ENCODE data around the gene ENPP1. TPM values are rescaled to one million over a fixed set of nuclear protein-coding genes. Genes with fewer than 3 reads are reported as not detected.

The ENPP1 gene
- total RNA-seq, 3 donors from 2014 or later, result 0.32 to 0.52 (median 0.51) TPM

DNA sequence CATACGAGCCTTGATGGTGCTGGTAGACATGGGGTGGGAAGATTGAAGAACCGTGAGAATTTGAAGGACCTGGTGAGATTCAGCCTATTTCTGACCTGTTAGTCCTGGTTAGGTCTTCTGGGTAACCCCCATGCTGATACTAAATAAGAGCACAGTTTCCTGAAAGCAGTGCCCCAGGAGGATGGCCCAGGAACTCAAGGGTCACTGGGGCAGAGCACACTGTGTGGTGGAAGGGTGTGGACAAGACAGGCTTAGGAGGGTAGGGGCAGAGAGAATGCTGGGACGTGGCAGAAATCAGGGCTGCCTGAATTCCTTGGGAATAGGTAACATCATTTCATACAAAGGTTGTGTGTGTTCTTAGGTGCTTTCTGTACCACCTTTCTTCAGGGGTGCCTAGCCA, 31.9 kb upstream of the ENPP1 start:
- H3K36me3 Mint-ChIP-seq (ENCODE audit: insufficient read depth), result no peaks in the 10 kb centered on the region
- no peak overlapping the region for H3K4me3 Mint-ChIP-seq

DNA sequence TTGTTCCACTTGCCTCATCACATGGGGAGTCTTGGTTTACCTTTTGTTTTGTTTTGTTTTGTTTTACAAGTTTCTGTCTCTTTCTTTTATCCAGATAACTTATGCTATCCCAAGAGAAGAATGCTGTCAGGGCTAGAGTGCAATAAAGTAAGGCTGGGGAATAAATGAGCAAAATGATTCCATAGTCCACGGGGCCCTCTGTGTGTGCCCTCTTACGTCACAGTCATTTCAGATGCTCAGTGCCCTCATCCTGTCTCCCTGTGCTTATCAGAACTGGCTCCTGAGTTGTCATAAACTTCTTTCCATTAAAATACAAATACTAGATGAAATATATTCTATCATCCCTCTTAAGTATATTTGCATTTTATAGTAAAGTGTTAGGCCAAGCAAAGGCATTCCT, 30.8 kb upstream of the ENPP1 start:
- Mint-ChIP-seq H3K36me3 (ENCODE audit: insufficient read depth) (no peaks in the 10 kb centered on the region), H3K27me3 (ENCODE audit: low read depth) (peaks cover 10% of the 10 kb centered on the region), H3K9me3 (no peaks in the 10 kb centered on the region), H3K4me1 (ENCODE audit: low read depth) (no peaks in the 10 kb centered on the region), H3K4me3 (no peak overlapping the region)
- ATAC-seq (no peak), DNase-seq (no peak)

More for the DNA sequence above, 31.9 kb upstream of the ENPP1 start:
- peaks cover 7% of the 10 kb centered on the region for H3K27me3 Mint-ChIP-seq (ENCODE audit: low read depth)
- no peak for ATAC-seq
- H3K9me3 Mint-ChIP-seq, result no peaks in the 10 kb centered on the region
- H3K4me1 Mint-ChIP-seq (ENCODE audit: low read depth), result no peaks in the 10 kb centered on the region
- DNase-seq, result no peak

DNA sequence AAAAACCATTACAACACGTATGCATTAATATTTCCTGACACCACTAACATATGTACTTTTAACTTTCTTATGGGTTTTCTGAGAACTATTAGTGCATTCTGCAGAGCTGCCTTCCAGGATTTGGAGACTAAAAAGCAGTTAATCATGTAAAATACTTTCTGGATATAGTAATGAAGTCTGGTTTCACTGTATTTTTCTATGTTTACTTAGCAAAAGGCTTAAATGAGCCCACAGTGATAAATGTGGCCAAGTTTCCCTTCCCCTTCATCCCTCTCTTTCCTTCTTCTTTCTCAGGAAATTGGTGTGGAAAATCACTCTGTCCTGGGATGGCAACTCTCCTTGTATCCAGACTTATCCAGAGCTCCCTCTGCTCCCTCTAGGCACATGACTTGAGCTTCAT, 29.7 kb upstream of the ENPP1 start:
- no peak overlapping the region for H3K4me3 Mint-ChIP-seq
- ATAC-seq (no peak), DNase-seq (no peak)
- peaks cover 12% of the 10 kb centered on the region for H3K27me3 Mint-ChIP-seq (ENCODE audit: low read depth)
- no peaks in the 10 kb centered on the region for H3K9me3 Mint-ChIP-seq
- no peaks in the 10 kb centered on the region for H3K36me3 Mint-ChIP-seq (ENCODE audit: insufficient read depth)
- no peaks in the 10 kb centered on the region for H3K4me1 Mint-ChIP-seq (ENCODE audit: low read depth)

DNA sequence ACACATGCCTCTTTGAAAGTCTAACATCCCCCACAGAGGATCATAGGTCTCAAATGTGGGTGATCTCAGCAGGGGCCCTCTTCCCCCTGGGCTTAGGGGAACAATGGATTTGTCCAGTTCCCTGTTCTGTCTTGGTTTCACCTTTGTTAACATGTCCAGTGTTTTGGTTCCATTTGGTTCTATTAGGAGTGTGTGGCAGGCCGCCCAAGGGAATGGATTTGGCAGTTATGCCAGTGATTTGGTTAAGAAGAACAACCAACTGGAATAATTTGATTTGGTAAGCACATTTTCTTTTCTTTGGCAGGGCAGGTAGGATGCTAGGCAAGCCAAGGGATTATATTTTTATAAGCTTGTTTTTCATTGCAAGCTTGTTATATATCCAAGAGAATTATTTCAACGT, 28.5 kb upstream of the ENPP1 start:
- Mint-ChIP-seq H3K9me3 (no peaks in the 10 kb centered on the region), H3K4me3 (no peak overlapping the region), H3K4me1 (ENCODE audit: low read depth) (no peaks in the 10 kb centered on the region), H3K27me3 (ENCODE audit: low read depth) (peaks cover 12% of the 10 kb centered on the region), H3K36me3 (ENCODE audit: insufficient read depth) (no peaks in the 10 kb centered on the region)
- DNase-seq (no peak), ATAC-seq (no peak)

DNA sequence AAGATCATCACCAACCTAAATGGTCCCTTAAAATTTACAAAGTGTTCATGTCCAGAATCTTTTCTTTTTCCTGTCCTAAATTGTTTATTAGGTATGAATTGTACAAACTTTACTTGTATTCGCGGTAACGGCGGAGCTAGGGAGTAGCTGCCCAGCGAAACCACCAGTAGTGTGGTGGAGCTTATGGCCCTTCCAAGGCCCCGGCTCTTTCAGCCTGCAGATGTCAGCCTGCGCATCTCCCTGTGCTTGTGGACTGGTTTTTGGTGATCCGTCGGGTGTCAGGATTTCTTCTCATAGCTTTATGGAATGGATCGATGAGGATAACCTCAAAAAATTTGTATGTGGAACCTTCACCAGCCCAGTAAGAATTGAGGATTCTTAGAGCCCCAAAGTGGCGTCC, 27.2 kb upstream of the ENPP1 start:
- H3K9me3 Mint-ChIP-seq, result no peaks in the 10 kb centered on the region
- no peak for ATAC-seq
- H3K36me3 Mint-ChIP-seq (ENCODE audit: insufficient read depth), result no peaks in the 10 kb centered on the region
- peaks cover 10% of the 10 kb centered on the region for H3K27me3 Mint-ChIP-seq (ENCODE audit: low read depth)
- no peak for DNase-seq
- H3K4me3 Mint-ChIP-seq, result no peak overlapping the region
- H3K4me1 Mint-ChIP-seq (ENCODE audit: low read depth), result no peaks in the 10 kb centered on the region

DNA sequence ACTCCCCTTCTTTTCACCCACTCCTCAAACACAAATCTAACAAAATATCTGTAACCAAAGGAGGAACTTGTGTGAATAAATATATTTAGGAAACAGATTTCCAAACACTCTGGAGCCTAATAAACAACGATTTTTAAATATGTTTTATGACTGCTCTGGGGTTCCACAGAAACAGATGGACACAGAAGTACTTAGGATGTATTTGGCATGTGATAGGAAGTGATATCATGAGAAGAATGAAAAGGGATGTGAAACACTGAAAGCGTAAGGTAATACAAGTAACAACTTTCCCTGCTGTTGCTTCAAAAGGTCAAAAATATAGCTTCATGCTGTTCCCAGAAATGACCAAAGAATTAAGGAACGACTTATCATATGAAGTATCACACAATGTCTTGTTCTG, 26.1 kb upstream of the ENPP1 start:
- Mint-ChIP-seq H3K27me3 (ENCODE audit: low read depth) (peaks cover 10% of the 10 kb centered on the region), H3K9me3 (no peaks in the 10 kb centered on the region), H3K4me1 (ENCODE audit: low read depth) (no peaks in the 10 kb centered on the region), H3K4me3 (no peak overlapping the region), H3K36me3 (ENCODE audit: insufficient read depth) (no peaks in the 10 kb centered on the region)
- ATAC-seq (no peak), DNase-seq (no peak)

DNA sequence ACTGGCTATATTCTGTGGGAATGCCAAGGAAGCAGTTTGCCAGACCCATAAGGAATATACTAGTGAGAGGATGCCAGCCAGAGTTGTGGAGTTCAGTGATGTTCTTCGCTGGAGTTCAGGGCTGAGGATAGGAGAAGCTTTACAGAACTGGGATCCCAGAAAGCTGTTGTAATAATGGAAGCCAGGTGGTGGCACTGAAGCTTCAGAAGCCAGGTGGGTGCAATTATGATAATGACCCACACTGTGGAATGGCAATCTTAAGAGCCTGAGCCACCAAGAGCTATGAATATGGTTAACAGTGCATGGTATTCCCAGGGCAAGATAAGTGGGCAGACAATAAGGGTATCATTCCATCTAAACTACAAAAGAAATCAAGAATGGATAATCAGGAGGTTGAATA, 25.1 kb upstream of the ENPP1 start:
- Mint-ChIP-seq H3K9me3 (no peaks in the 10 kb centered on the region), H3K4me3 (no peak overlapping the region), H3K27me3 (ENCODE audit: low read depth) (peaks cover 10% of the 10 kb centered on the region), H3K4me1 (ENCODE audit: low read depth) (no peaks in the 10 kb centered on the region), H3K36me3 (ENCODE audit: insufficient read depth) (no peaks in the 10 kb centered on the region)
- ATAC-seq (no peak), DNase-seq (no peak)

DNA sequence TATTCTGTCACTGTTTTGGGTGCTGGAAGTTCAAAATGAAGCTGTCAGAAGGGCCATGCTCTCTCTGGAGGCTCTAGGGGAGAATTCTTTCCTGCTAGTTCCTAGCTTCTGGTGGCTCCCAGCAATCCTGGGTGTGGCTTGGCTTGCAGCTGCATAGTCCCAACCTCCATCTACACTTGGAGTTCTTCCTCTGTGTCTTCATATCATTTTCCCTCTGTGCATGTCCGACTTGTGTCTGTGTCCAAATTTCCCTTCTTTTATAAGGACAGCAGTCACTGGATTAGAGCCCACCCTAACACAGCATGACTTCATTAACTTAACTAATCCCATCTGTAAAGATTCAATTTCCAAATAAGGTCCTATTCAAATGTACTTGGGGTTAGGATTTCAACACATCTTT, 23.3 kb upstream of the ENPP1 start:
- no peaks in the 10 kb centered on the region for H3K36me3 Mint-ChIP-seq (ENCODE audit: insufficient read depth)
- H3K9me3 Mint-ChIP-seq, result no peaks in the 10 kb centered on the region
- H3K4me1 Mint-ChIP-seq (ENCODE audit: low read depth), result peaks cover 5% of the 10 kb centered on the region
- no peak overlapping the region for H3K4me3 Mint-ChIP-seq
- H3K27me3 Mint-ChIP-seq (ENCODE audit: low read depth), result peaks cover 10% of the 10 kb centered on the region
- ATAC-seq, result no peak
- no peak for DNase-seq

DNA sequence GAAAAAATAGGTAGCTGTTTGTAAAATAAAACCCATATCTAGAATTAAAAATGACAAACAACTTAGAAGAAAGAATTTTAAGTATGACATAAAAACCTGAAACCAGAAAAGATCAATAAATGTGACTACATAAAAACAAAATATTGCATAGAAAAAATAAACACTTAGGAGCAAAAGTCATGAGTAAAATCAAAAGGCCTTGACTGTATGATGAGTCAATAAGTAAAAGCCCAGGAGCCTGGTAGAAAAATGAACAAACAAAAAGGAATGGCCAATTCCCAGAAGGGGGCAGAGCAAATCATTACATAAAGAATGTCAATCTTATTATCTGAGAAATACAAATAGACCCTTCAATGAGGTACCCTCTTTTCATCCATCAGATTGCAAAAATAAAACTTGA, 20.7 kb upstream of the ENPP1 start:
- ATAC-seq (no peak), DNase-seq (no peak)
- H3K36me3 Mint-ChIP-seq (ENCODE audit: insufficient read depth), result no peaks in the 10 kb centered on the region
- no peaks in the 10 kb centered on the region for H3K9me3 Mint-ChIP-seq
- peaks cover 5% of the 10 kb centered on the region for H3K4me1 Mint-ChIP-seq (ENCODE audit: low read depth)
- peaks cover 8% of the 10 kb centered on the region for H3K27me3 Mint-ChIP-seq (ENCODE audit: low read depth)
- H3K4me3 Mint-ChIP-seq, result no peak overlapping the region

DNA sequence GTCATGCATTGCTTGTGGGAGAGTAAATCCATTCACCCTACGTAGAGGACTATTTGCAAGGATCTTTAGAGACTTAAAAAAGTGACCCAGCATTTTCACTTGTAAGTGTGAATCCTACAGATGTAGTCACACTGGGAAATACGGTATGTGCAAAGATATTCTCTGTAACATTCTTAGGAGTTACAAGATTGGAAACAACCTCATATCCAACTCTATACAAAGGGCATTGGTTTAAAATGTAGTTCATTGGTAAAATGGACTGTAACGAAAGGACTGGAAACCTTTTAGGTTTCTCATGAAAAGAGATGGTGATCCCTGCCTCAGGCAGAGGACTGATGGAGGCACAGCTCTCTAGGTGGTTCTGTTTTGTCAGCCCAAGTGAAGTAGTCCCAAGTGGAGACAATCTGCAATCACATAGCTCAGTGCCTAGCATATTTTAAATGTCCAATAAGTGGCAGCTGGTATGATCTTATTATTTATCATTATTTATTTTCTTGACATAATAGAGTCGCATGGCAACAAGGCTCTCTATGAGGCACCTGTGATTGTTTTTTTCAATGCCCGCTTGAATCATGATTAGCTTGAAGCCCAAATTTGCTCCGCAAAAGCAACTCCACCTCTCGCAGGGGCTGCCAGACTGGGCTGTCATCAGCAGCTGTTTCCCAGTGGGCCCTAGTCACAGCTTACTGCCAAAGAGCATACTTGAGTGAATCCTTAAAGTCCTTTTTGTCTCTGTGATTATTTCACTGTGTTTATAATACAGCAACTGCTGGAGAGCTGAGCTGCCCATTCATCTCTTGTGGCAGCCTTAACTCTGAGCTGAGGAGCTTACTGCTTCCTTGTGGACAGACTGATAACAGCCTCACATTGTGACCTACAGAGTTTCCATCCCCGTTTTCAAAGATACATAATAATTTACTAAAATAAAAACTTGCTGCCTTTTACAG, 19.8 kb upstream of the ENPP1 start:
- DNase-seq (no peak), ATAC-seq (no peak)
- Mint-ChIP-seq H3K4me3 (no peak overlapping the region), H3K27me3 (ENCODE audit: low read depth) (peaks cover 8% of the 10 kb centered on the region), H3K36me3 (ENCODE audit: insufficient read depth) (no peaks in the 10 kb centered on the region), H3K4me1 (ENCODE audit: low read depth) (peaks cover 5% of the 10 kb centered on the region), H3K9me3 (no peaks in the 10 kb centered on the region)

DNA sequence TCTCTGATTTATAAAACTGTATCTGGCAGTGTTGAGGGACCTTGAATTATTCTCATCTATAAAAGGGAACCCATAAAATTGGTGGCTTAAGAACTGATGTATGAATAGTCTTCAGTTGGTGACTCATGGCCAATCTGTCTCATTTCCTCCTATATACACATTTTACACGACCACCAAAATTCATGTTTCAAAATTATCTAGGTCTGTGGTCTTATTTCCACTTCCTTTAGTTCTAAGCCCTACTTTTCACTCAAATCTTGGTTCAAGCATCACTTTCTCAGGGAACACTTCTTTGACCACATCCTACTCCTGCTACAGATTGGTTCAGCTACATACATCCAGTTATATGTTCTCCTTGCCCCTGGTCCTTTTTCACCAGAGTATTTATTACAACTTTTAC, 18.6 kb upstream of the ENPP1 start:
- ATAC-seq (peak in 1 of 2 donors; percentile 62), DNase-seq (no peak)
- peaks cover 8% of the 10 kb centered on the region for H3K27me3 Mint-ChIP-seq (ENCODE audit: low read depth)
- H3K9me3 Mint-ChIP-seq, result no peaks in the 10 kb centered on the region
- peaks cover 5% of the 10 kb centered on the region for H3K4me1 Mint-ChIP-seq (ENCODE audit: low read depth)
- no peaks in the 10 kb centered on the region for H3K36me3 Mint-ChIP-seq (ENCODE audit: insufficient read depth)
- no peak overlapping the region for H3K4me3 Mint-ChIP-seq

DNA sequence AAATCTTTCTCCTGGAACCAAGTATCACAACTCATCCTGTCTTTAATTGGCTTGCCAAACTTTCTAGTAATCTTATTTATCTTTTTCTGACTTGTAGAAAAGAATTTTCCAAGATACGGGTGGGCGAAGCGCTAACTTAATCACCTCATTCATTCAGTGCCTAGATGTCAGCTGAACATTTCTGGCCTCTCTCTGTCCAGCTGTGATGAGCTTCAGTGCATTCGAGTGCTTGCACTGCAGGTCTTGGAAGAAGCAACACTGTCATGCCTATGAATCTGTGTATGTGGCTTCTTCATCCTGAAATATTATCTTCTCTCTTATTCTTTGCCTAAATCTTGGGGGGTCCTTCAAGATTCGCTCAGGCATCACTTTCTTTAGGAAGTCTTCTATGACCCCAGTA, 16.3 kb upstream of the ENPP1 start:
- no peak for DNase-seq
- no peak overlapping the region for H3K4me3 Mint-ChIP-seq
- peaks cover 10% of the 10 kb centered on the region for H3K27me3 Mint-ChIP-seq (ENCODE audit: low read depth)
- H3K9me3 Mint-ChIP-seq, result no peaks in the 10 kb centered on the region
- peaks cover 5% of the 10 kb centered on the region for H3K4me1 Mint-ChIP-seq (ENCODE audit: low read depth)
- no peaks in the 10 kb centered on the region for H3K36me3 Mint-ChIP-seq (ENCODE audit: insufficient read depth)
- ATAC-seq, result no peak

DNA sequence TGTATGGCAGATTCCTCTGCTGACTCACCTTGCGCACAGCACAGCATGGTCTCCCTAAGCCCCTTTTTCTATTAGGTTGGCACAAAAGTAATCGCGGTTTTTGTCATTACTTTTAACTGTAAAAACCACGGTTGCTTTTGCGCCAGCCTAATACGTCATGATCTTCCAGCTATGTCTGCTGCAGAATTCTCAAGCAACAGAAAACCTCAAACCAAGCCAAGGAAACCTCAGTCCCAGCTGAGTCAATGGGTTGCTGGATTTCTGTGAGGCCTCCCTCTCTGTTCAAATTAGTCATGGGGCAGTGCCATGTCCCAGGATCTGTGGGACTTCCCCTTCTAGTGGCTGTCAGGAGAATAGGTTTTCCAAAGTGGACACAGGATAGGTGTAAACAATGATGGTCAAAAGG, 15.7 kb upstream of the ENPP1 start:
- H3K9me3 Mint-ChIP-seq, result no peaks in the 10 kb centered on the region
- no peaks in the 10 kb centered on the region for H3K36me3 Mint-ChIP-seq (ENCODE audit: insufficient read depth)
- no peak overlapping the region for H3K4me3 Mint-ChIP-seq
- peaks cover 5% of the 10 kb centered on the region for H3K4me1 Mint-ChIP-seq (ENCODE audit: low read depth)
- DNase-seq, result no peak
- peak in 1 of 2 donors; percentile 41 for ATAC-seq
- H3K27me3 Mint-ChIP-seq (ENCODE audit: low read depth), result peaks cover 16% of the 10 kb centered on the region

DNA sequence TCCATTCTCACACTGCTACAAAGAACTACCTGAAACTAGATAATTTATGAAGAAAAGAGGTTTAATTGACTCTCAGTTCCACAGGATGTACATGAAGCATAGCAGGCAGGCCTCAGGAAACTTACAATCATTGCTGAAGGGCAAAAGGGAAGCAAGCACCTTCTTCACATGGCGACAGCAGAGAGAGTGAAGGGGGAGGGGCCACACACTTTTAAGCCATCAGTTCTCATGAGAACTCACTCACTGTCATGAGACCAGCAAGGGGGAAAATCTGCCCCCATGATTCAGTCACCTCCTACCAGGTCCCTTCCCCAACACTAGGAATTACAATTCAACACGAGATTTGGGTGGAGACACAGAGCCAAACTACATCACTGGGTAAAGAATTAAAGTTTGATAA, 12.5 kb upstream of the ENPP1 start:
- ATAC-seq (no peak), DNase-seq (no peak)
- Mint-ChIP-seq H3K36me3 (ENCODE audit: insufficient read depth) (no peaks in the 10 kb centered on the region), H3K27me3 (ENCODE audit: low read depth) (peaks cover 26% of the 10 kb centered on the region), H3K9me3 (peaks cover 8% of the 10 kb centered on the region), H3K4me3 (no peak overlapping the region), H3K4me1 (ENCODE audit: low read depth) (no peaks in the 10 kb centered on the region)

DNA sequence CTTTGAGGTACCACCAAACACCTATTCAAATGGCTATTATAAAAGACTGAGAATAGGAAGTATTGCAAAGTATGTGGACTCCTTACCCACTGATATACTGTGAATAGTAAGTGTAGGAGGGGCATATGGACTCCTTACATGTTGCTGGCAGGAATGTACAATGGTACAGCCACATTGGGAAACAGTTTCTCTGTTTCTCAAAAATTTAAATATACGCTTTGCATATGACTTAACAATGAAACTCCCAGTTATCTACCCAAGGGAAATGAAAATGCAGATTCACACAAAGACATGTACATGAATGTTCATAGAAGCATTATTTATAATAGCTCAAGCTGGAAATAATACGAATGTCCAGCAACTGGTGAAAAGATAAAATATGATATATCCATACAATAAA, 5.5 kb upstream of the ENPP1 start:
- H3K4me1 Mint-ChIP-seq (ENCODE audit: low read depth), result peaks cover 16% of the 10 kb centered on the region
- ATAC-seq (no peak), DNase-seq (no peak)
- peaks cover 8% of the 10 kb centered on the region for H3K9me3 Mint-ChIP-seq
- H3K4me3 Mint-ChIP-seq, result no peak overlapping the region
- peaks cover 16% of the 10 kb centered on the region for H3K27me3 Mint-ChIP-seq (ENCODE audit: low read depth)
- no peaks in the 10 kb centered on the region for H3K36me3 Mint-ChIP-seq (ENCODE audit: insufficient read depth)
